Gastroesophageal sphincter (tissue), 4 donors: ENCODE results near the gene SYTL2. TPM values are rescaled to one million over a fixed set of nuclear protein-coding genes. Genes with fewer than 3 reads are reported as not detected.

ENCODE experiments used
- ATAC-seq: fragments of 150-250 bp; one replicate; pipeline ENCODE4 v1.9.1; 2016; ENCODE audit warnings: mild to moderate bottlenecking, moderate library complexity
- H3K27ac ChIP-seq, 4 donors: fragments of 200-600 bp; sonication (generic) in 3 of 4; 1 replicate in 3 of 4; 2 replicates in 1 of 4; pipeline ENCODE4 v1.5.1; 2016 to 2019
- H3K27me3 ChIP-seq: fragments of 200-600 bp; sonication (generic); one replicate; pipeline ENCODE4 v1.5.1; 2019
- H3K36me3 ChIP-seq, 2 donors: fragments of 200-600 bp; sonication (generic); one replicate each; pipeline ENCODE4 v1.5.1; 2019; ENCODE audit warnings: control low read depth in 1 of 2
- H3K4me1 ChIP-seq, 3 donors: fragments of 200-600 bp; sonication (generic); 1 replicate in 2 of 3; 2 replicates in 1 of 3; pipeline ENCODE4 v1.5.1; 2016 to 2019; ENCODE audit warnings: control low read depth in 2 of 3
- H3K4me3 ChIP-seq, 2 donors: fragments of 200-600 bp; sonication (generic); one replicate each; pipeline ENCODE4 v1.5.1; 2019; ENCODE audit warnings: mild to moderate bottlenecking in 1 of 2, moderate library complexity in 1 of 2
- H3K9me3 ChIP-seq, 3 donors: fragments of 200-600 bp; sonication (generic); one replicate each; pipeline ENCODE4 v1.5.1; 2017 to 2019; ENCODE audit warnings: control low read depth in 2 of 3
- CTCF ChIP-seq, 4 experiments: fragments of 200-600 bp in 2 of 4; fragments of 450-650 bp in 2 of 4; sonication (generic) in 1 of 4; IDR thresholded peaks; one replicate each; pipeline ENCODE4 v1.5.1; 2017 to 2019; ENCODE audit warnings: antibody characterized with exemption in 4 of 4, mild to moderate bottlenecking in 2 of 4, moderate library complexity in 2 of 4
- EP300 ChIP-seq: sonication (generic); formaldehyde crosslinking; IDR thresholded peaks from one replicate; pipeline ENCODE4 v1.6.1; 2017; ENCODE audit warnings: antibody characterized with exemption, mild to moderate bottlenecking
- POLR2A ChIP-seq, 2 donors: fragments of 450-650 bp; IDR thresholded peaks; one replicate each; pipeline ENCODE4 v1.6.1; 2017; ENCODE audit warnings: antibody characterized with exemption in 2 of 2, mild to moderate bottlenecking in 2 of 2, moderate library complexity in 1 of 2
- POLR2AphosphoS5 ChIP-seq: sonication (generic); formaldehyde crosslinking; IDR thresholded peaks from one replicate; pipeline ENCODE4 v1.6.1; 2017; ENCODE audit warnings: antibody characterized with exemption
- WGBS, 2 donors: methylation state at CpG; one replicate each; pipeline ENCODE4 v1.1.5; 2018; ENCODE audit warnings: low coverage in 1 of 2; 5-methylcytosine and 5-hydroxymethylcytosine counted together
- total RNA-seq, 4 donors: library from RNA; depleted of rRNA; stranded (reverse); fragments of >200 nt; gene quantifications; one replicate each; pipeline ENCODE4 v1.1.0, GENCODE V29; 2016

The SYTL2 gene
- total RNA-seq, 4 donors from 2014 or later: 4.7 to 23.6 (median 8.4) TPM

DNA sequence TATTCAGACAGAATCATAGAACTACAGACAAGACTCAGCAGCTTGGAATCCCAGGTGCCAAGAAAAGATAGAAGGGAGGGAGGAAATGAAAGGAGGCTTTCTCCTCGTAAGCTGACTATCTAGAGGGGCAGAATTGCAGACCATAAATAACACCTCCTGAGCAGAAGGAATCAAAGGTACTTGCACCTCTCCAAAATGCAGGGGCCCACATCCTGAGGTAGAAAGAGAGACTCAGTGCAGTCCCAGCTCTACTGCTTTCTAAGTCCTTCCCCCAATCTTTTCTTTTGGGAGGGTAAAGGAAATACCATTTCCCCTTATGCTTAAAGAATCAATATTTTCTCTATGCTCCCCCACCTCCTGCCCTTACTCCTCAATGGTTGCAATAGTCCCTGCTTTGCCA, 55.2 kb downstream of the SYTL2 start:
- Histone ChIP-seq H3K27me3 (no peaks in the 10 kb centered on the region), H3K36me3 (no peaks in the 10 kb centered on the region), H3K27ac (no peak overlapping the region), H3K9me3 (no peaks in the 10 kb centered on the region), H3K4me1 (no peaks in the 10 kb centered on the region), H3K4me3 (no peak overlapping the region)
- 80% methylated on average over 1 of the region's 1 CpG for WGBS, 2 donors
- no peak for ATAC-seq
- TF ChIP-seq POLR2A (IDR thresholded peaks at IDR 0.05) (no peak), POLR2AphosphoS5 (no peak), CTCF (IDR thresholded peaks at IDR 0.05) (no peak), EP300 (no peak)

- no peak overlapping the region for H3K4me3 ChIP-seq
- WGBS, 2 donors: 80% methylated on average over 1 of the region's 2 CpGs; no CpG with 5 or more reads in 1 of the 2 donors
- no peaks in the 10 kb centered on the region for H3K27me3 ChIP-seq
- no peaks in the 10 kb centered on the region for H3K4me1 ChIP-seq
- no peaks in the 10 kb centered on the region for H3K9me3 ChIP-seq
- no peak for ATAC-seq
- no peaks in the 10 kb centered on the region for H3K36me3 ChIP-seq
- no peak overlapping the region for H3K27ac ChIP-seq
- TF ChIP-seq EP300: no peak
- TF ChIP-seq POLR2AphosphoS5: no peak
- no peak for TF ChIP-seq POLR2A (IDR thresholded peaks at IDR 0.05)
- TF ChIP-seq CTCF (IDR thresholded peaks at IDR 0.05): no peak
Observed at GRCh38 chr11:85755285-85755684, 55.7 kb downstream of the SYTL2 start.

DNA sequence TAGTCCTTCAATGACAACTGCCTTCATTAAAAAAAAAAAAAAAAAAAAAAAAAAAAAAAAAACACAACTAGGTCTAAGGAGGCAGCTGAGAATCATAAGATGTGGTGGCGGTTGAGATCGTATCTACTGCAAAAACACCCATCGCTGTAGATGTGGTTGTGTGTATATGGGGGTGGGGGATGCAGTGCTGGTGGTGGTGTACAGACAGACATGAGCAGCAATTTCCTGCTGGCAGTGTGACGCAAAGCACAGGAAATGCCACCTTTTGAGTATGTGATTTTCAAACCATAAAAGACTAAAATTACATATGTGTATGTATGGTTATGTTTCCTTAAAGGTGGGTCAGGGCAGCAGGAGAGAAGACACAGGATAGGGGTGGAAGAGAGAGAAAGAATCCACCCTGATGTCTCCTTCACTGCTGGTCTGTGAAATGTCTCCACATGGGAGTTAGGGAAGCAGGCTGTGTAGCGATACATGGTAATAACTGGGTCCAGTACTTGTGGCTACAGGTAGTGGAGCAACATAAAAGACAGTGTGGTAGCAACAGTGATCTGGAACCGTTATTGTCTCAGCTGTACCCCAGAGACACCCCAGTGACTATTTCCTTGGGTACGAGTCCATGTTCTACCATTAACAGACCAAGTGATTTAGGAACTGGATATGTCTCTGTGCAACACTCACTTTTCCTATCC, 57.9 kb downstream of the SYTL2 start:
- no peak for ATAC-seq
- Histone ChIP-seq H3K4me1 (no peaks in the 10 kb centered on the region), H3K9me3 (no peaks in the 10 kb centered on the region), H3K36me3 (no peaks in the 10 kb centered on the region), H3K27me3 (no peaks in the 10 kb centered on the region), H3K4me3 (no peak overlapping the region), H3K27ac (no peak overlapping the region)
- 82 to 90% methylated on average over 6 to 7 of the region's 7 CpGs for WGBS, 2 donors
- TF ChIP-seq POLR2A (IDR thresholded peaks at IDR 0.05) (no peak), CTCF (IDR thresholded peaks at IDR 0.05) (no peak), POLR2AphosphoS5 (no peak), EP300 (no peak)

DNA sequence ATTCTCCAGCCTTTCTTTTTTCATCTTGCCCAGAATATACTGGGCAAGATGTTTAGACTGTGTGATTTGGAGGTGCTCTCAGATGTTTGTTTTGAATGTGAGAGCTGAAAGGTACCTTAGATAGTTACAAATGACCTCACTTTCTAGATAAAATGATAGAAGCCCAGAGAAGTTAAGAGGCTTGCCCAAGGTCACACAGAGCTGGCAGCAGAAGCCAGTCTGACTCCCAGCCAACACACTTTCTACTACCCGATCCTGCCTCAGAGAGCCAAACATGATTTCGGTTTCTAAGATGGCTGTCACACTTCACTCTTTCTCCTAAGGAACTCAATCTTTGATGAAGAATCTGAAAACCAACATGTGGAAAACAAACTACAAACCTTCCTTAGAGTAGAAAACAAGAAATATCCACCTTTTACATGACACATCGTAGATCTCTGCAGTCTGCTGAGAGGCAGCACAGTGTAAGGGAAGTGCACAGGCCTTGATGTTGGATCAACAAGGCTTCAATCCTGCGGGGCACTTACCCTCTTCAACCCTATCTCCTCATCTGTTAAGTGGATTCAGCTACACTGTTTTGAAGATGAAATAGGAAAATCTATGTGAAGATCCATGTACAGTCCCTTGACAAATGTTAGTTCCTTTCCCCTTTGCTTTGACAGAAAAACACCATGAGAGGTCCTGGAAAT, 58.6 kb downstream of the SYTL2 start:
- no peak for ATAC-seq
- no peak for TF ChIP-seq POLR2AphosphoS5
- TF ChIP-seq EP300: no peak
- TF ChIP-seq CTCF (IDR thresholded peaks at IDR 0.05): no peak
- TF ChIP-seq POLR2A (IDR thresholded peaks at IDR 0.05): no peak
- Histone ChIP-seq H3K4me1 (no peaks in the 10 kb centered on the region), H3K36me3 (no peaks in the 10 kb centered on the region), H3K27me3 (no peaks in the 10 kb centered on the region), H3K27ac (no peak overlapping the region), H3K9me3 (no peaks in the 10 kb centered on the region), H3K4me3 (no peak overlapping the region)
- WGBS, 2 donors: 84 to 91% methylated on average over 4 of the region's 4 CpGs

- no peaks in the 10 kb centered on the region for H3K36me3 ChIP-seq
- H3K4me1 ChIP-seq: no peaks in the 10 kb centered on the region
- ATAC-seq: no peak
- no peaks in the 10 kb centered on the region for H3K9me3 ChIP-seq
- no peaks in the 10 kb centered on the region for H3K27me3 ChIP-seq
- no peak overlapping the region for H3K27ac ChIP-seq
- H3K4me3 ChIP-seq: no peak overlapping the region
- TF ChIP-seq POLR2AphosphoS5 (no peak), POLR2A (IDR thresholded peaks at IDR 0.05) (no peak), CTCF (IDR thresholded peaks at IDR 0.05) (no peak), EP300 (no peak)
Observed at GRCh38 chr11:85751724-85752123, 59.2 kb downstream of the SYTL2 start.
